ENCODE results near the gene DZANK1.

Gene DZANK1

DNA sequence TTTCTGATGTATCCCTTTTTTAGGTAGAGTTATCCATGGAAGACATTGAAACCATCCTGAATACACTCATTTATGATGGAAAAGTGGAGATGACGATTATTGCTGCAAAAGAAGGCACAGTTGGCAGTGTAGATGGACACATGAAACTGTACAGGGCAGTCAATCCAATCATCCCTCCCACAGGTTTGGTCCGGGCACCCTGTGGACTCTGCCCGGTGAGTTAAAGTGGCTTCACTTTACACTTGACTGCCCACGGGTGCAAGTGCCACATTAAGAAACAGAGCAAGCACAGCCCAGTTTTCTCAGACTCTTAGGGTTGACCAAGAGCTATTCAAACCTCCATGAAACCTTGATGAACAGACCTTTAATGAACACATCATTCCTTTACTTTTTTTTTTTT, 14.8 kb upstream of the DZANK1 start:
- DNase-seq (ENCODE audit: low spot score): no peak
- TF ChIP-seq, protein P1, sequence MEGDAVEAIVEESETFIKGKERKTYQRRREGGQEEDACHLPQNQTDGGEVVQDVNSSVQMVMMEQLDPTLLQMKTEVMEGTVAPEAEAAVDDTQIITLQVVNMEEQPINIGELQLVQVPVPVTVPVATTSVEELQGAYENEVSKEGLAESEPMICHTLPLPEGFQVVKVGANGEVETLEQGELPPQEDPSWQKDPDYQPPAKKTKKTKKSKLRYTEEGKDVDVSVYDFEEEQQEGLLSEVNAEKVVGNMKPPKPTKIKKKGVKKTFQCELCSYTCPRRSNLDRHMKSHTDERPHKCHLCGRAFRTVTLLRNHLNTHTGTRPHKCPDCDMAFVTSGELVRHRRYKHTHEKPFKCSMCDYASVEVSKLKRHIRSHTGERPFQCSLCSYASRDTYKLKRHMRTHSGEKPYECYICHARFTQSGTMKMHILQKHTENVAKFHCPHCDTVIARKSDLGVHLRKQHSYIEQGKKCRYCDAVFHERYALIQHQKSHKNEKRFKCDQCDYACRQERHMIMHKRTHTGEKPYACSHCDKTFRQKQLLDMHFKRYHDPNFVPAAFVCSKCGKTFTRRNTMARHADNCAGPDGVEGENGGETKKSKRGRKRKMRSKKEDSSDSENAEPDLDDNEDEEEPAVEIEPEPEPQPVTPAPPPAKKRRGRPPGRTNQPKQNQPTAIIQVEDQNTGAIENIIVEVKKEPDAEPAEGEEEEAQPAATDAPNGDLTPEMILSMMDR (IDR thresholded peaks at IDR 0.05; ENCODE audit: extremely low read depth, missing control alignments): no peak

DNA sequence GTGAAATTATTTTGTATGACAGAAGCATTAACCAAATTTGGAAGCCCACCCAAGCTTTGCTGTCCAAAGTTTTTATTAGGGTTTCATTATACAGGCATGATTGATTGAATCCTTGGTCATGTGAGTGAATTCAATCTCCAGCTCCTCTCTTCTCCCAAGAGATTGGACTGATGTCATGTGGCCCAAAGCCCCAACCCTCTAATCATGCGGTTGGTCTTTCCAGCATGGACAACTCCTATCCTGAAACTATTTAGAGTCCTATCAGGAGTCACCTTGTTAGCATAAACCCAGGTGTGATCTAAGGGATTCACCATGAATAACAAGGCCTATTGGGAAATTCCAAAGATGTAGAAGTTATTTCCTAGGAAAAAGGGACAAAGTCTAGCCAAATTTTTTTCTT, 11.0 kb upstream of the DZANK1 start:
- TF ChIP-seq, protein P1 (IDR thresholded peaks at IDR 0.05; ENCODE audit: extremely low read depth, missing control alignments): no peak
- no peak for DNase-seq (ENCODE audit: low spot score)

DNA sequence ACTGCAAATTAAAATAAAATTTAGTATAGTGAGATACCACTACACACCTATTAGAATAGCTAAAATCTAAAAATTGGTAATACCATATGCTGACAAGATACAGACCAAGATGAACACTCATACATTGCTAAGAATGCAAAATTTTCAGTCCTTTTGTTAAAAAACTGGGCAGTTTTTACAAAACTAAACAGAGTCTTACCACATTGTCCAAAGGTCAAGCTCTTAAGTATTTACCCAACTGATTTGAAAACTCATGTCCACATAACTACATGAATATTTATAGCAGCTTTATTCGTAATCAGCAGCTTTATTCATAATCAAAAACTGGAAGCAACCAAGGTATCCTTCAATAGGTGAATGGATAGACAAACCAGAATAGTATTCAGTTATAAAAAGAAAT, 10.4 kb upstream of the DZANK1 start:
- no peak for DNase-seq (ENCODE audit: low spot score)
- TF ChIP-seq, protein P1 (IDR thresholded peaks at IDR 0.05; ENCODE audit: extremely low read depth, missing control alignments): no peak

DNA sequence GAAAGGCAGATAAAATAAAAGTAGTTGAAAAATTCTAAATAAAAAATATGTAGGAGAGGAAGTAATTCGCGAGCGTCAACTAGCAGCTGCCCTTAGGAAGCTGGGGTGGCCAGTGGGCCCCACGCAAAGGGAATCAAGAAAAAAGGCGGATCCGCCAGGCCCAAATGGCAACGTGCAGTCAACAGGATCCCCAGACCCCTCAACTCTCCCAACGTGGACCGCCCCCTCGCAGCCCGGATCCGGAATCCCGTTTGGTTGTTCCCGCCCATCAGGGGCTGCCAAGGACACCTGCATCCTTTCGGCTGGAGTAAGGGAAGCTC, 296 bp downstream of the DZANK1 start:
- TF ChIP-seq, protein P1 (IDR thresholded peaks at IDR 0.05; ENCODE audit: extremely low read depth, missing control alignments): no peak
- no peak for DNase-seq (ENCODE audit: low spot score)

DNA sequence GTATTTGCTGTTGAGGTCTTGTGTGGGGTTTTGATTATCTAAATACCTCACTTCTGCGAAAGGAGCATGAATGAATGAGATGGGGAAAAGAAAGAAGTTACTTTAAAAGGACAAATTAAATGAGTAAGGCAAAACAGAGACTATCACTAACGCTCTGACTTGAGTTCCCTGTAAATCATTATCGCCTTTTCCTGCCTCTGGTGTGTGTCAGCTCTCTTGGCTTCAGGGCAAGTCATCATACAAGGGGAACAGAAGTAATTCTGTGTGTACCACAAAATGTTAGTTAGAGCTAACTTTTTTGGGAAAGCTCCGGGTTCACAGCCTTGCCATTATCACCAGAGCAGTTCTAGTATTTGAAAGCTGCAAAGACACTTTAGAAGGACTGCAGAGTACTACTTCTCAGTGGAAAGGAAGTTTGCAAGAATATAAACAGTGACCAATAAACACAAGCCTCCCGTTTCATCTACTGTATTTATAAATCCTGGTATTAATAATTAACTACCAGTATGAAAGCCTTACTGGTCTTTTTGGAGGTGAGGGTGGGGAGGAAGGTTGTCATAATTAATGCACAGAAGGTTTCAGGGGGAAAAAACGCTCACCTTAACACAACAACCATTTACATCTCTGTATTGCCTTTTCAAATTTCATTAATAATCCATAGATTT, 1.2 kb downstream of the DZANK1 start:
- DNase-seq (ENCODE audit: low spot score): no peak
- TF ChIP-seq, protein P1 (IDR thresholded peaks at IDR 0.05; ENCODE audit: extremely low read depth, missing control alignments): no peak

DNA sequence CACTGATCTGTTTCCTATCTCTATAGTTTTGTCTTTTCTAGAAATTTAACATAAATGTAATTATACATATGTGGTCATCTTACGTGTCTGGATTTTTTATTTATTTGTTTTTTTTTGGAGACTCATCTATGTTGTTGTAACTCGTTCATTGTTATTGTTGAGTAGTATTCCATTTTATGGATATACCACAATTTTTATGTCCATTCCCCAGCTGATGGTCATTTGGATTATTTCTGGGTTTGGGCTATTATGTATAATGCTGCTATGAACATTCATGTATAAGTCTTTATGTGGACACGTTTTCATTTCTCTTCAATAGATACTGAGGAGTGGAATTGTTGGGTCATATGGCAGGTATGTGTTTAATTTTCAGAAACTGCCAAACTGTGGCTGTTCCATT, 10.2 kb downstream of the DZANK1 start:
- no peak for DNase-seq (ENCODE audit: low spot score)
- TF ChIP-seq, protein P1 (IDR thresholded peaks at IDR 0.05; ENCODE audit: extremely low read depth, missing control alignments): no peak

DNA sequence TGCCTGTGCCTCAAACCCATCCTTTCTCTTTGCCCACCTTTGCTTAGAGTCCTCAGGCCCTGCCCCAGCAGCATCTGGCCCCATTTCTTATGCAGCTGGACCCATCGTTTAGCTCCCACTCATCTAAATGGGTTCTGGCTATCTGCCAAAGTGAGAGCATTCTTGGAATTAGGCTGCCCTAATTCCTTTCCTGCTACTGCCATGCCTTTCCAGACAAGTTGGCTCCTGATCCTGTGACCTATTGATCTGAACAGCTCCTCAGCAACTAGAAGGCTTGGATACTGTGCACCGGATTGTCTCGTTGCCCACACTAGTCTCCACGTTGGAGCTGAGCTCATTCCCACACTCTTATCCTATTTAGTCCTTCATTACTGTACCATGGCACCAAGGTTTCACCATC, 22.9 kb downstream of the DZANK1 start:
- TF ChIP-seq, protein P1 (IDR thresholded peaks at IDR 0.05; ENCODE audit: extremely low read depth, missing control alignments): no peak
- DNase-seq (ENCODE audit: low spot score): no peak
